Measurements from ENCODE around the gene PAK5. TPM values are rescaled to one million over a fixed set of nuclear protein-coding genes. Genes with fewer than 3 reads are reported as not detected.

The PAK5 gene
- polyA plus RNA-seq, 1 of the 3 experiments (the other 2 are of a cell fraction) = 0.03 TPM

- Histone ChIP-seq H3K4me2 (no peak overlapping the region), H3K9ac (no peak overlapping the region), H4K20me1 (ENCODE audit: insufficient read depth) (no peaks in the 10 kb centered on the region), H3K27ac (ENCODE audit: low read depth in 2 of 2, low read length in 1 of 2) (no peak overlapping the region), H3K27me3 (ENCODE audit: insufficient read depth) (no peaks in the 10 kb centered on the region), H3K9me3 (no peaks in the 10 kb centered on the region), H3F3A (replicated peaks; ENCODE audit: insufficient read depth) (no peaks in the 10 kb centered on the region), H2AFZ (ENCODE audit: low read depth) (no peak overlapping the region), H3K79me2 (ENCODE audit: insufficient read depth) (no peaks in the 10 kb centered on the region), H3K9me2 (no peaks in the 10 kb centered on the region), H3K36me3 (replicated peaks in 1 of 2; ENCODE audit: control insufficient read depth in 1 of 2, insufficient read depth in 2 of 2, low read length in 1 of 2) (no peaks in the 10 kb centered on the region), H3K4me3 (ENCODE audit: low read depth in 2 of 2, low read length in 1 of 2) (no peak overlapping the region), H3K4me1 (ENCODE audit: control insufficient read depth in 1 of 2, insufficient read depth in 2 of 2, low read depth in 1 of 2, low read length in 1 of 2) (peaks cover 0 to 28% of the 10 kb centered on the region in 2 experiments; a peak in 2 of 4 replicates)
- ChIA-PET POLR2A (no interaction called here), CTCF (interaction anchor here (3.0 to 5.5 kb wide), 2 partner anchors 35 to 167 kb away, joined by 13 to 36 read pairs; no protein-coding TSS in a partner anchor)
- 76% methylated on average over 3 of the region's 3 CpGs for WGBS (ENCODE audit: low lambda C conversion rate)
- TF ChIP-seq FOSL2 (IDR thresholded peaks at IDR 0.05; ENCODE audit: borderline replicate concordance, low read depth) (no peak), MAX (IDR thresholded peaks at IDR 0.05; ENCODE audit: low read depth) (no peak), RCOR1 (IDR thresholded peaks at IDR 0.05; ENCODE audit: low read length) (no peak), GABPA (IDR thresholded peaks at IDR 0.05; ENCODE audit: low read depth) (no peak), FOXJ3 (CRISPR knock-in tag; IDR thresholded peaks at IDR 0.05) (no peak), SIN3A (IDR thresholded peaks at IDR 0.05; ENCODE audit: borderline replicate concordance, low read depth, low read length) (no peak), SMC3 (IDR thresholded peaks at IDR 0.05; ENCODE audit: low read depth, low read length) (no peak), JUND (IDR thresholded peaks at IDR 0.05) (no peak), ELF1 (IDR thresholded peaks at IDR 0.05) (no peak), CHD2 (IDR thresholded peaks at IDR 0.05; ENCODE audit: low read length, partially characterized antibody) (no peak), FOXM1 (IDR thresholded peaks at IDR 0.05; ENCODE audit: low read depth) (no peak), ZBTB33 (IDR thresholded peaks at IDR 0.05; ENCODE audit: borderline replicate concordance, low read depth) (no peak), MEF2A (IDR thresholded peaks at IDR 0.05; ENCODE audit: borderline replicate concordance, low read depth) (no peak), RFX5 (IDR thresholded peaks at IDR 0.05; ENCODE audit: low read length) (no peak), IRF3 (IDR thresholded peaks at IDR 0.05; ENCODE audit: low read depth, low read length) (no peak), EZH2phosphoT487 (IDR thresholded peaks at IDR 0.05; ENCODE audit: borderline replicate concordance, low read depth) (no peak)
- DNase-seq = no peak
These were observed 264.1 kb downstream of the PAK5 start for GRCh38 chr20:9574776-9575175.

- Histone ChIP-seq H3K36me3 (replicated peaks in 1 of 2; ENCODE audit: control insufficient read depth in 1 of 2, insufficient read depth in 2 of 2, low read length in 1 of 2) (no peaks in the 10 kb centered on the region), H3K9ac (no peak overlapping the region), H3K27me3 (ENCODE audit: insufficient read depth) (no peaks in the 10 kb centered on the region), H3K27ac (ENCODE audit: low read depth in 2 of 2, low read length in 1 of 2) (no peak overlapping the region), H4K20me1 (ENCODE audit: insufficient read depth) (no peaks in the 10 kb centered on the region), H3K4me1 (ENCODE audit: control insufficient read depth in 1 of 2, insufficient read depth in 2 of 2, low read depth in 1 of 2, low read length in 1 of 2) (peaks cover 0 to 31% of the 10 kb centered on the region in 2 experiments; a peak in 2 of 4 replicates), H3K9me2 (no peaks in the 10 kb centered on the region), H3K4me2 (no peak overlapping the region), H3K79me2 (ENCODE audit: insufficient read depth) (no peaks in the 10 kb centered on the region), H3F3A (replicated peaks; ENCODE audit: insufficient read depth) (no peaks in the 10 kb centered on the region), H3K4me3 (ENCODE audit: low read depth in 2 of 2, low read length in 1 of 2) (no peak overlapping the region), H3K9me3 (no peaks in the 10 kb centered on the region), H2AFZ (ENCODE audit: low read depth) (no peak overlapping the region)
- ChIA-PET POLR2A (no interaction called here), CTCF (interaction anchor here (1.4 to 5.5 kb wide), 3 partner anchors 9 to 166 kb away, joined by 6 to 36 read pairs (median 13); no protein-coding TSS in a partner anchor)
- no peak for DNase-seq
- WGBS (ENCODE audit: low lambda C conversion rate) = 77% methylated on average over 7 of the region's 7 CpGs
- TF ChIP-seq USF2 (IDR thresholded peaks at IDR 0.05; ENCODE audit: borderline replicate concordance, low read depth, low read length) (no peak), MEF2A (IDR thresholded peaks at IDR 0.05; ENCODE audit: borderline replicate concordance, low read depth) (no peak), TCF12 (IDR thresholded peaks at IDR 0.05) (no peak), MXI1 (IDR thresholded peaks at IDR 0.05; ENCODE audit: low read depth, low read length) (no peak), NFIC (IDR thresholded peaks at IDR 0.05; ENCODE audit: borderline replicate concordance) (no peak), GABPA (IDR thresholded peaks at IDR 0.05; ENCODE audit: low read depth) (no peak), SMC3 (IDR thresholded peaks at IDR 0.05; ENCODE audit: low read depth, low read length) (no peak), JUND (IDR thresholded peaks at IDR 0.05) (no peak), SIN3A (IDR thresholded peaks at IDR 0.05; ENCODE audit: borderline replicate concordance, low read depth, low read length) (no peak), REST (IDR thresholded peaks at IDR 0.05; ENCODE audit: low read depth, low read length) (no peak), RFX5 (IDR thresholded peaks at IDR 0.05; ENCODE audit: low read length) (no peak)
These were observed 264.7 kb downstream of the PAK5 start for GRCh38 chr20:9574181-9574580.

Data from SK-N-SH (cell line).